Retinal pigment epithelial cell (primary cell): Measurements from ENCODE around the gene LINS1.

Experiments
- DNase-seq: peaks from one replicate; pipeline ENCODE4 v3.0.0-alpha.2; 2010; ENCODE audit warnings: low read depth
- H3K4me3 ChIP-seq: 2 replicates; pipeline ENCODE4 v1.5.1; 2011; ENCODE audit warnings: mild to moderate bottlenecking, low read length, control low read depth, moderate library complexity
- CTCF ChIP-seq: conservative IDR thresholded peaks from 2 replicates; pipeline ENCODE4 v1.5.1; 2011; ENCODE audit warnings: low read depth, low read length, control low read depth, inconsistent platforms

The LINS1 gene

GRCh38 chr15:100572362-100572983 lies 29.5 kb downstream of the LINS1 start:
- TF ChIP-seq CTCF, result peak; percentile 22
- no peak overlapping the region for H3K4me3 ChIP-seq
- no peak for DNase-seq

GRCh38 chr15:100571592-100572167 lies 30.3 kb downstream of the LINS1 start:
- no peak for DNase-seq
- H3K4me3 ChIP-seq, result no peak overlapping the region
- TF ChIP-seq CTCF, result no peak

GRCh38 chr15:100570735-100571313 lies 31.2 kb downstream of the LINS1 start:
- no peak overlapping the region for H3K4me3 ChIP-seq

GRCh38 chr15:100570275-100570674 lies 31.7 kb downstream of the LINS1 start:
- no peak overlapping the region for H3K4me3 ChIP-seq
- no peak for TF ChIP-seq CTCF
- DNase-seq, result no peak

More at GRCh38 chr15:100570735-100571313, 31.2 kb downstream of the LINS1 start:
- DNase-seq, result no peak
- no peak for TF ChIP-seq CTCF

- no peak for DNase-seq
- TF ChIP-seq CTCF, result no peak
- no peak overlapping the region for H3K4me3 ChIP-seq
These were observed 32.6 kb downstream of the LINS1 start for GRCh38 chr15:100569391-100569790.

- DNase-seq, result no peak
- H3K4me3 ChIP-seq, result no peak overlapping the region
- no peak for TF ChIP-seq CTCF
These were observed 34.9 kb downstream of the LINS1 start for GRCh38 chr15:100566850-100567628.

GRCh38 chr15:100565591-100565990 lies 36.4 kb downstream of the LINS1 start:
- no peak for DNase-seq
- no peak overlapping the region for H3K4me3 ChIP-seq
- TF ChIP-seq CTCF, result no peak
